GM19099 (cell line): ENCODE measurements around the gene SLC25A41.
A peak's percentile ranks its signal among the peaks of the same experiment; 100 is the strongest.

Experiments used
- POLR2A ChIP-seq: IDR thresholded peaks from 3 replicates; pipeline ENCODE4 v1.6.1; 2011; ENCODE audit warnings: low read depth; ENCODE audit not compliant: insufficient read length; ENCODE audit errors: extremely low read depth

The SLC25A41 gene

DNA sequence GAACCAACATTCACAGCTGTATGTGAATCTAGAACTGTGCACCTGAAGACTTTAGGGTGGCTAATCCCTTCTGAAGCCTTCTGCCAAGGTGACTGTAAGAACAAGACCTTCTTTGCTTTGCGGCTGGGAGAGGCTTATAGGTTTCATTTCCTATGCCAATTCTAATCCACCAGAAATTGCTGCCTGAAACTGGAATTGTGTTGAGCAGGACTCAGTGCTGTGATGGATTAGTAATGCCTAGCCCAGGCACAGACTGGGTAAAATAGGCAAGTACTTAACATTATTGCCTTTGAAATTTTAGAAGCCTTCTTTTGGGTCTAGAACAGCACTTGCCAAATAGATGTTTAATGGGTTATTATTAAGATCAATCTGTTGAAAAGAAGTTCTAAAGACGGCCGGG is 14.5 kb upstream of the SLC25A41 start:
- no peak for TF ChIP-seq POLR2A

DNA sequence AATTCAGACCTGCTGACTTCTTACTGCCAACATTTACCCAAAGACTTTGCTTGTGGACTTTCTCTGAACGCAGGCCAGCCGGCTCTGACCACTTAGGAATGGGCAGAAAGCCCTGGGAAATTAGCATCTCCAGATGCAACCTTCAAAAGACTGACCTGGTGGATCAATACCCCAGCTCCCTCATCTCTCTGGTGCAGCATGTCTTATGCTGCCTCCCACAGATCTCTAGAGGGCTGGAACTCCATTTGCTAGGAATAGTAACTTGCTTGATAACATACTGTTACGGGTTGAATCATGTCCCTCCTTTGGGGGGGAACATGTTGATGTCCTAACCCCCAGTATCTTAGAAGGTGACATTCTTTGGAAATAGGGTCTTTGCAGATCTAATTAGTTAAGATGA is 12.9 kb upstream of the SLC25A41 start:
- no peak for TF ChIP-seq POLR2A

DNA sequence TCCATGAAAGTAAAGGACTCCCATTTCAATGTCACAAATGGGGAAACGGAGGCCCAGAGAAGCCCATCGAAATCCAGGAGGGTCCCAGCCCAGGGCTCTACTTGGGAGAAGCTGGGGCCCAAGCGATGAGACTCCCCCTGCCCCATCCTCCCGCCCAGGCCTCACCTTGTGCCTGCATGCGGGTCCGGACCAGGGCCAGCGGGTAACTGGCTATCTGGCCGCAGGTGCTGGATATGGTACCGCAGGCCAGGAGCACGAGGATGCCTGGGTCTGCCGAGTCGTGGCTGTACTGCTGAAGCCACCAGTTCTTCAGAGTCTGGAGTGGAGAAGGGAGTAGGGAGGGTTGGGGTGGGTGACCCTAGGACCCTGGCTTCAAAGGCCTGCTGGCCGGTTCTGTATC is 10.4 kb upstream of the SLC25A41 start:
- TF ChIP-seq POLR2A, result no peak

DNA sequence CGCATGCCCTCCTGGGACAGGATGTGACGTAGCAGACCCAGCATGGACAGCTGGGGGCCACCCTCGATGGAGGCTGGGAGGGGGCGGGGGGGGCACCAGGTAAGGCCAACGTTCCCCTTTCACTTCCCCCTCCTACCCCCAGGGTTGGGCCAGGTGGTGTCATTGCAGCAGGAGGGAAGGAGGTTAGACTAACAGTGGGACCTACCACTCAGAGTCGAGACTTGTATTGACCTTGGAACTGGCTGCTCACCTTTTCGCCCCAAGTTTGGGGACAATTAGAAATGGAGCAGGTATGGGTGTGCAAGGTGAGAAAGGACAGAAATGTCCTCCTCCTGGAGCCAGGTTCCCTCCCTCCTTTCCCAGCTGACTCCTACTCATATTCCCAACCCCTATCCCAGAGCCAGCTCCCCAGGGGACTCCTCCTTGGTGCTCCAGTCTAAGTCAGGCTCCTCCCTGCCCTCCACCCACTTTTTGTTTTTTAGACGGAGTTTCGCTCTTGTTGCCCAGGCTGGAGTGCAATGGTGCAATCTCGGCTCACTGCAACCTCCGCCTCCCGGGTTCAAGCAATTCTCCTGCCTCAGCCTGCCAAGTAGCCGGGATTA is 8.6 kb upstream of the SLC25A41 start:
- no peak for TF ChIP-seq POLR2A

DNA sequence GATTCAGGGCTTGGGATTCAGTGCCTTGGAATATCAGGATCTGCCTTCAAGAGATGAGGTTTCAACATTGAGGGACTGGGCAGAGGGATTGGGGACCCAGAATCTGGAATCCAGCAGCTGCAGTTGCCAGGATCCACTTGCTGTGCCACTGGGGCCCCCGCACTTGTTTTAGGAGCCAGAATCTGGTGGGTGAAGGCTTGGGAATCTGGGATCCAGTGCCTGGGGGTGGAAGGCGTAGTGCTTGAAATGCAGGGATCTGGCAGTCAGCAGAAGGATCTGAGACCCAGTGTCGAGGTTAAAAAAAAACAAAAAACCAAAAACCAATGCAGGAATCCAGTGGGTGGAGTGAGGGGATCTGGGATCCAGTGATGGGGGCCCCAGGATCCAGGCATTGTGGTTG is 7.3 kb upstream of the SLC25A41 start:
- TF ChIP-seq POLR2A, result no peak

DNA sequence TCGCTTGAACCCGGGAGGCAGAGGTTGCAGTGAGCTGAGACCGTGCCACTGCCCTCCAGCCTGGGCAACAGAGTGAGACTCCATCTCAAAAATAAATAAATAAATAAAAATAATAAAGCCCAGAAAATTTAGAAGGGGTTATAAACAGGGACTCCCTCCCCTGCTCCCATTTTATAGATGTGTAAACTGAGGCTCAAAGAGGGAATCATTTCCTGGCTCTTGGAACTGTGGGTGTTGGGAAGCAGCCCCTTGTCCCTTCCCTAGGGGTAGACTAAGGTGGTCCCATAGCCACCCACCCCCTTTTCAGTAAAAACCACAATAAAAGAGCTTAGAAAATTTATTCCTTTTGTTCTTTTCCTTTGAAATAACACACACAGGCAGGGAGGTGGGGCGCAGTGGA is 6.2 kb upstream of the SLC25A41 start:
- no peak for TF ChIP-seq POLR2A

DNA sequence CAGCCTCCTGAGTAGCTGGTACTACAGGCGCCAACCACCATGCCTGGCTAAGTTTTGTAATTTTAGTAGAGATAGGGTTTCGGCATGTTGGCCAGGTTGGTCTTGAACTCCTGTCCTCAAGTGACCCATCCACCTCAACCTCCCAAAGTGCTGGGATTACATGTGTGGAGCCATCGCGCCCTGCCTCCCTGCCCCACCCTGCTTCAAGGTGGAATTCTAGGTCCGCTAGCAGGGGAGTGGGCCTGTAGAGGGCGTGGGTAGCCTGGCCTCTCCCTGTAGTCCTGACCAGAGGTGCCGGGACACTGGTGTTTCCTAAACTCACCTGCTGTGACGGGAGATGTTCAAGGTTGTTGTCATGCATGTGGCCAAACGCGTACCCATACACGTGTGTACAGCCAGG is 398 bp downstream of the SLC25A41 start:
- TF ChIP-seq POLR2A, result no peak

DNA sequence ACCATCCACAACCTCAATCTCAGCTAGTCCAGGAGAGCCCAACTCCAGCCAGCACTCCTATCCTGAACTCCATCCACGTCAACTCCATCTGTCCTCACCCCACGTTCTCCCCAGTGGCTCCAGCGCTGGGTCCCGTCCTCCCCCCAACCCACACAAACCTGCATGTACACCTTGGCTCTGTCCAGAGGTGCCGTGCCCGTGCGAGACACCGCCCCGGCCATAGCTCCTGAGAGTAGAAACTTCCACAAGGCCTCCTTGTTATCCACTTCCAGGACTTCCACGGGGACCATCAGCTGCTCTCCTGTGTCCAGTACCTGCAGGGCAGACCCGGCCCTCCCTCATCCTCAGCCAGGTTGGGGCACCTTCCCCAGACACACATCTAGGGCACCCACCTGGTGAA is 1.7 kb downstream of the SLC25A41 start:
- TF ChIP-seq POLR2A, result no peak

DNA sequence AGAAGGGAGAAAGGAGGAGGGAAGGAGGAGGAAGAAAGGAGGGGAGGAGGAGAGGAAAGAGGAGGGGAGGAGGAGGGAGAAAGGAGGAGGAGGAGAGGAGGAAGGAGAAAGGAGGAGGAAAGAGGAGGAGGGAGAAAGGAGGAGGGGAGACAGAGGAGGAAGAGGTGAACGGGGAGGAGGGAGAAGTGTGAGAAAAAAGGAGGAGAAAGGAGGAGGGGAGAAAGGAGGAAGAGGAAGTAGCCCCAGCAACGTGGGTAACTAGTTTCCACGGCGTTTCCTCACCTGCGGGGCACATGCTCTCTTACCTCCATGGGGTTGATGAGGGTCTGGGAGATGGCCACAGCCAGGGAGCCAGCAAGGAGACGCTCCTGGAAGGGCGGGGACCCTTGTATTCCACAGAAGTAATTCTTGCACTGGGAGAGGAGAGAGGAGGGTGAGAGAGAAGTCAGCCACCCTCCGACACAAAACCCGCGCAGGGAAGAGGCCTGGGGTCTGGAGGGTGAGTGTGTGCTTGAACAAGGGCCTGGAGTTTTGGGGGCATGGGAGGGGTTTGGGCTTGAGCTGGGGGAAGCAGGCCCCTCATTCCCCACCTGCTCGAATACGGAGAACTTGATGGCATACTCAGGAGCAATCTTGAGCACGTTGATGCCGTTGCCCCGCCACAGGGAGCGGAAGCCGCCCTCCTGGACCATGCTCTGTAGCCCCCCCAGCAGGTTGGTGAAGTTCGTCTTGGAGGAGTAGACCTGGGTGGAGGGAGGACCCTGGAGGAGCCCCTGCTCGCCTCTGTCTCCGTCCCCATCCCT is 3.9 kb downstream of the SLC25A41 start:
- no peak for TF ChIP-seq POLR2A

DNA sequence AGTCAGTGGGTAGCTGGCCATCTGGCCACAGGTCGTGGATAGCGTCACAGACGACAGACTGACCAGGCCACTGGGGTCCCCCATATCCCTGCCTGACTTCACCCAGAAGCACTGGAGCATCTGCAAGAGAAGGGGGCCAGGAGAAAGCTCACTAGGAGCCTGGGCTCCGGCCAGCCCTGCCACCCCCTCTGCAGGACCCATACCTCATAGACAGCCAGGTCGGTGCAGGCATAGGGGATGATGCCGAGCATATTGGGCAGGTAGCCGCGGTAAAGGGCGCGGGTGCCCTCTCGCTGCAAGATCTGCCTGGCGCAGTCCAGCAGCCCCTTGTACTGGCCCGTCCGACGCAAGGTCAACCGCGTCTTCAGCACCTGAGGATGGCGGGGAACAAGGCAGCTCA is 6.4 kb downstream of the SLC25A41 start:
- TF ChIP-seq POLR2A, result no peak

DNA sequence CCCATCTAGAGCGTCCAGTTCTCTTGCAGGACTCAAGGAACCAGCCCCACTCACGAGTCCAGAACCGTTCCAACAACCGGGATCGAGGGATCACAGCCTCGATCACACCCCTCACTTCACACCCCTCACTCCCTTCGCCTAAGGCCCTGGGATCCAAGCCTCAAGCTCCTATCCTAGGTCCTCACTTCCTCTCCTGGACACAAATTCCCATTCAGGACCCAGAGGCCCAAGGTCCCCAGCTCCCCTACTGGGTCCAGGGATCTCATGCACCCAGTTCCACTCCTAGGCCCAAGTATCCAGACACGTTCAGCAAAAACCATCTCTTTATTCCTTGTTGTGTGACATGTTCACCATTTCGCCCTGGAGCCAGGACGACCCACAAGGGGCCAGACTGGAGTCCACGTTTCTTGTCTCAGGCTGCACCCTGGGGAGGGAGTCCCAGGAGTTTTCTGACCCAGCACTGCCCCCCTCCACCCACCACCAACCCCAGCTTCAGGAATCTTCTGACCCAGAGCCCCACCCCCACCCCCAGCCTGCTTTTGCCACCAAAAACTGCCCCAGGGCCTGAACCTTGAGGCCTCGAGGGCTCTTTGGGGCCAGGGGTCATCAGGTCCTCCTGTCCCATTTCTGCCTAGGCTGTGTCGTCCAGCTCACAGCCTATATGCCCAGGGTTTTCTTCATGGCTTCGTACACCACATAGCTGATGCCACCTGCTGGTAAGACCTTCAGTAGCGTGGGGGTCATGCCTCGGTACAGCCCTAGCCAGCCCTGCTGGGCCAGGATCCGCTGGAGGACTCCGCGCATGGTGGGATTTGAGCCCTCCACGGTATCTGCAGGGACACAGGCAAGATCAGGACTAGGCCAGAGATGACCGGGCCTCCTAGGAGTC is 7.6 kb downstream of the SLC25A41 start:
- TF ChIP-seq POLR2A, result no peak

DNA sequence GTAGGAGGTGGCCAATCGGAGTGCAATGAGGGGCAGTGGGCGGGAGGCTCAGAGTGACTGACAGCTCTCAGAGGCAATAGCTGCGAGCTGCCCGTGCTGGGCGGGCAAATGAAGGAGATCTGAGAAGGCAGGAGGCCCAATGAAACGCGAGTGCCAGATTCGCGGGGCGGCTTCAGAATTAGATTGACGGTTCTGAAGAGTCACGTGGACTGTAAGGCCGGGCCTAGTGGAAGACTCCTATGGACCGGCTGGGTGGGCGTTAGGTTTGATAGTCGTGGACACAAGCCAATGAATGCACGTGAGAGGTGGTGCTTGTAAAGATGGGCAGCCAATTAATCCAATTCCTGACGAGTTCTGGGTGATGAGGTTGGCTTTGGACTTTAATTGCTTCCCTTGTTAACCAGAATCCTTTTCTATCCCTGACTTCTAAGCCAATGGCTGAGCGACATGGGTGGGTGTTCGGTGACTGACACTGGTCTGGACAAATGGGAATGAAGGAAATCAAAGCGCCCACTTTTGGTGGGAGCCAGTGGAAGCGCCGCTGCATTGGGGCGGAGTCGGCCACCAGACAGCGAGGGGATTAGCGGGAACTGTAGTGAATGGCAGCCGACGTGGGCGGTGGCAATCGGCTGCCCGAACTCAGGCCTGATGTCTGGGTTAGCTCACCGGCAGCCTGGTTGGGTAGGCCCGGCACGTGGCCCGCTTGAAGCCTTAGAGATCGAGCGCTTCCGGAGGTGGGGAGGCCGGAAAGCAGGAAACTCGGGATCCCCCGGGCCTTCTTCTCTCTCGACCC is 8.4 kb downstream of the SLC25A41 start:
- TF ChIP-seq POLR2A, result peak; percentile 64

DNA sequence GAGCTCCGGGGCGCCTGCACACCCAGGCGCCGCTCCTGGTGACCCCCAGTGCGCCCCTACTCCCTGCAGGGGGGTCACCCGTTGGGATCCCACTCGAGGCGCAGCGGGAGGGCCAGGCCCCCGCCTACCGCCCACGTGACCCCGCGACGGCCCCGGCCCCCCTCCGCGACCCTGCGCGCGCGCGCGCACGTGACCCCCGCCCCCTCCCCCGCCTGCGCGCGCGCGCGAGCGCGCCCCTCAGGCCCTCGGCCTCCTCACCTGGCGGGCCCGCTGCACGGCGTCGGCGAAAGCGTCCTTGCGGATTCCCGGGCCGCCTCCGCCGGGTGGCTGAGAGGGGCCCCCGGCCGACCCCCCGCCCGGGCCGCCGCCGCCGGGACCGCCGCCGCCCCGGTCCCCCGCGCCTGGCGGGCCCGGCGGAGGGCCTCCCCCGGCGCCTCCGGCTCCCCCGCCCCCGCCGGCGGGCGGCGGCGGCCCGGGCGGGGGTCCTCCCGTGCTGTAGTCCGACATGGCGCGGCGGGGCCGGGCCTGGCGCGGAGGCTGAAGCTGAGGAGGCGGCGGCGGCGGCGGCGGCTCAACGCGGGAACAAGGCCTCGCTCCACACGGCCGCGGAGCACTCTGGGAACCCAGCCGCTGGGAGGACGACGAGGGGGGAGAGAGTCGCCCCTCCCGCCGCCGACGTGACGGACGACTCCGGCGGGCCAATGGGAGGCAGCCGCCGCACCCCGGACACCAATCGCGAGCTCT is 9.2 kb downstream of the SLC25A41 start, which contains the start of gene KHSRP:
TSS of gene KHSRP (minus strand) at position 617 of the 744 bp plus-strand sequence. CDS start at position 507, 110 bp downstream.
- peak; percentile 82 for TF ChIP-seq POLR2A
